ENCODE data around the gene CRELD2.

Gene CRELD2

GRCh38 chr22:49887064-49887451, 31.4 kb upstream of the CRELD2 start:
- no peak for DNase-seq (ENCODE audit: low read depth)

GRCh38 chr22:49887702-49888101, 30.7 kb upstream of the CRELD2 start:
- no peak for DNase-seq (ENCODE audit: low read depth)

- DNase-seq (ENCODE audit: low read depth): no peak
Observed at GRCh38 chr22:49889071-49889470, 29.4 kb upstream of the CRELD2 start.

- DNase-seq (ENCODE audit: low read depth): no peak
Observed at GRCh38 chr22:49892226-49892899, 26.1 kb upstream of the CRELD2 start.

- DNase-seq (ENCODE audit: low read depth): no peak
Observed at GRCh38 chr22:49893025-49893424, 25.4 kb upstream of the CRELD2 start.

- no peak for DNase-seq (ENCODE audit: low read depth)
Observed at GRCh38 chr22:49894322-49895054, 23.9 kb upstream of the CRELD2 start.

- no peak for DNase-seq (ENCODE audit: low read depth)
Observed at GRCh38 chr22:49896201-49896600, 22.2 kb upstream of the CRELD2 start.

- DNase-seq (ENCODE audit: low read depth): no peak
Observed at GRCh38 chr22:49897015-49897684, 21.3 kb upstream of the CRELD2 start.

- no peak for DNase-seq (ENCODE audit: low read depth)
Observed at GRCh38 chr22:49899530-49899929, 18.9 kb upstream of the CRELD2 start.

- no peak for DNase-seq (ENCODE audit: low read depth)
Observed at GRCh38 chr22:49900441-49901230, 17.8 kb upstream of the CRELD2 start.

GRCh38 chr22:49901457-49901856, 17.0 kb upstream of the CRELD2 start:
- DNase-seq (ENCODE audit: low read depth): no peak

GRCh38 chr22:49903322-49904039, 15.0 kb upstream of the CRELD2 start:
- no peak for DNase-seq (ENCODE audit: low read depth)

GRCh38 chr22:49904040-49904369, 14.4 kb upstream of the CRELD2 start:
- DNase-seq (ENCODE audit: low read depth): no peak

GRCh38 chr22:49905465-49905864, 13.0 kb upstream of the CRELD2 start:
- no peak for DNase-seq (ENCODE audit: low read depth)

GRCh38 chr22:49906071-49906798, 12.2 kb upstream of the CRELD2 start:
- DNase-seq (ENCODE audit: low read depth): no peak

GRCh38 chr22:49906799-49907290, 11.6 kb upstream of the CRELD2 start:
- DNase-seq (ENCODE audit: low read depth): no peak

GRCh38 chr22:49907807-49908206, 10.6 kb upstream of the CRELD2 start:
- no peak for DNase-seq (ENCODE audit: low read depth)

GRCh38 chr22:49909476-49910205, 8.8 kb upstream of the CRELD2 start:
- no peak for DNase-seq (ENCODE audit: low read depth)

GRCh38 chr22:49910229-49911155, 7.9 kb upstream of the CRELD2 start:
- DNase-seq (ENCODE audit: low read depth): no peak

Data from T follicular helper cell (primary cell).